IMR-90 (cell line): ENCODE measurements around the gene PTPRN2. TPM values are rescaled to one million over a fixed set of nuclear protein-coding genes. Genes with fewer than 3 reads are reported as not detected.

Source experiments
- ATAC-seq: fragments of 200-7000 bp; cut with Tn5 transposase; 2 replicates; pipeline ENCODE4 v1.9.1; 2020; ENCODE audit warnings: low read depth, mild to moderate bottlenecking, moderate library complexity
- BruUV-seq: library from RNA; stranded (reverse); fragments of 400-500 nt; replicated peaks from 2 replicates; lab custom pipeline; 2021; lab: Mats Ljungman, UMichigan
- CTCF ChIA-PET: fragments of 300-600 bp; formaldehyde crosslinking; extraction: SDS; loops from one replicate; lab custom pipeline; 2021; ENCODE audit warnings: antibody characterized with exemption; lab: Yijun Ruan, JAX
- POLR2A ChIA-PET: fragments of 300-600 bp; sonication (Branson Sonifier 250); formaldehyde crosslinking; loops from one replicate; lab custom pipeline; 2022; ENCODE audit warnings: antibody characterized with exemption; ENCODE audit not compliant: unreplicated experiment; lab: Charles Lee
- DNase-seq: peaks from one replicate; pipeline ENCODE4 v3.0.0; 2013
- H2AFZ ChIP-seq: replicated peaks from 2 replicates; pipeline ENCODE3; 2013; ENCODE audit warnings: low read length, mild to moderate bottlenecking; ENCODE audit not compliant: poor library complexity
- H2AK5ac ChIP-seq: 2 replicates; pipeline ENCODE4 v1.6.1; 2013; ENCODE audit warnings: low read depth, low read length, inconsistent platforms
- H2AK9ac ChIP-seq: replicated peaks from 2 replicates; pipeline ENCODE3; 2013; ENCODE audit warnings: mild to moderate bottlenecking, low read depth, low read length, moderate library complexity; ENCODE audit not compliant: poor library complexity
- H2BK120ac ChIP-seq: 2 replicates; pipeline ENCODE4 v1.6.1; 2013; ENCODE audit warnings: low read depth, low read length, inconsistent platforms
- H2BK15ac ChIP-seq: 3 replicates; pipeline ENCODE4 v1.6.1; 2013; ENCODE audit warnings: low read depth, low read length, inconsistent platforms
- H2BK20ac ChIP-seq: 2 replicates; pipeline ENCODE4 v1.6.1; 2013; ENCODE audit warnings: low read depth, mild to moderate bottlenecking, inconsistent platforms, low read length, moderate library complexity
- H2BK5ac ChIP-seq: 2 replicates; pipeline ENCODE4 v1.6.1; 2013; ENCODE audit warnings: mild to moderate bottlenecking, low read depth, low read length, inconsistent platforms; ENCODE audit not compliant: poor library complexity, severe bottlenecking
- H3K14ac ChIP-seq: replicated peaks from 2 replicates; pipeline ENCODE4 v1.6.1; 2013; ENCODE audit warnings: low read depth, low read length, inconsistent platforms
- H3K18ac ChIP-seq: 2 replicates; pipeline ENCODE4 v1.6.1; 2013; ENCODE audit warnings: low read depth, low read length, control low read depth
- H3K23ac ChIP-seq: 2 replicates; pipeline ENCODE4 v1.6.1; 2013; ENCODE audit warnings: low read depth, low read length, inconsistent platforms
- H3K27ac ChIP-seq: 2 replicates; pipeline ENCODE4 v1.5.1; 2013; ENCODE audit warnings: mild to moderate bottlenecking, control low read depth, low read length; ENCODE audit not compliant: insufficient read depth
- H3K27me3 ChIP-seq: 2 replicates; pipeline ENCODE4 v1.6.1; 2013; ENCODE audit warnings: low read length; ENCODE audit not compliant: control insufficient read depth, insufficient read depth
- H3K36me3 ChIP-seq: 2 replicates; pipeline ENCODE4 v1.6.1; 2013; ENCODE audit warnings: low read length, mixed read lengths; ENCODE audit not compliant: control insufficient read depth, insufficient read depth
- H3K4ac ChIP-seq: 2 replicates; pipeline ENCODE4 v1.6.1; 2013; ENCODE audit warnings: low read depth, low read length, inconsistent platforms
- H3K4me1 ChIP-seq: 2 replicates; pipeline ENCODE4 v1.6.1; 2013; ENCODE audit warnings: low read length, mixed read lengths; ENCODE audit not compliant: control insufficient read depth, insufficient read depth
- H3K4me2 ChIP-seq: 2 replicates; pipeline ENCODE4 v1.6.1; 2013; ENCODE audit warnings: low read depth, mild to moderate bottlenecking, control low read depth, low read length, moderate library complexity
- H3K4me3 ChIP-seq: 2 replicates; pipeline ENCODE4 v1.5.1; 2013; ENCODE audit warnings: low read depth, mild to moderate bottlenecking, control low read depth, low read length, moderate library complexity; ENCODE audit not compliant: insufficient read depth
- H3K56ac ChIP-seq: 2 replicates; pipeline ENCODE4 v1.6.1; 2013; ENCODE audit warnings: low read length, inconsistent platforms; ENCODE audit not compliant: insufficient read depth; ENCODE audit errors: extremely low read depth
- H3K79me1 ChIP-seq, 2 experiments: 2 replicates each; pipeline ENCODE4 v1.6.1; 2013; ENCODE audit warnings: low read length in 2 of 2, inconsistent platforms in 1 of 2, low read depth in 1 of 2
- H3K9ac ChIP-seq: 2 replicates; pipeline ENCODE4 v1.6.1; 2013; ENCODE audit warnings: low read depth, low read length, control low read depth
- H3K9me1 ChIP-seq: 2 replicates; pipeline ENCODE4 v1.6.1; 2013; ENCODE audit warnings: low read length, inconsistent platforms; ENCODE audit not compliant: insufficient read depth
- H3K9me3 ChIP-seq: 2 replicates; pipeline ENCODE4 v1.6.1; 2013; ENCODE audit warnings: low read length; ENCODE audit not compliant: control insufficient read depth, insufficient read depth
- H4K20me1 ChIP-seq: 2 replicates; pipeline ENCODE4 v1.6.1; 2013; ENCODE audit warnings: low read length, inconsistent platforms; ENCODE audit not compliant: insufficient read depth
- H4K5ac ChIP-seq: 2 replicates; pipeline ENCODE4 v1.6.1; 2013; ENCODE audit warnings: mild to moderate bottlenecking, low read depth, low read length, control low read depth
- H4K8ac ChIP-seq, 2 experiments: 2 replicates each; pipeline ENCODE4 v1.6.1; 2013; ENCODE audit warnings: low read depth in 2 of 2, low read length in 2 of 2, control low read depth in 1 of 2, inconsistent platforms in 1 of 2
- H4K91ac ChIP-seq: 2 replicates; pipeline ENCODE4 v1.6.1; 2013; ENCODE audit warnings: low read depth, low read length, inconsistent platforms; ENCODE audit not compliant: insufficient read depth
- BHLHE40 ChIP-seq: fragments of 150-350 bp; IDR thresholded peaks from 2 replicates; pipeline ENCODE4 v1.6.1; 2016; ENCODE audit warnings: mild to moderate bottlenecking, low read depth, low read length
- CEBPB ChIP-seq: IDR thresholded peaks from 2 replicates; pipeline ENCODE4 v1.6.1; 2012; ENCODE audit warnings: low read depth, low read length, improper control_type of control experiment
- FOS ChIP-seq: fragments of 150-350 bp; IDR thresholded peaks from 2 replicates; pipeline ENCODE4 v1.6.1; 2016; ENCODE audit warnings: low read depth, low read length
- MAFK ChIP-seq: IDR thresholded peaks from 2 replicates; pipeline ENCODE4 v1.6.1; 2012; ENCODE audit warnings: low read depth, low read length, improper control_type of control experiment
- MAZ ChIP-seq: IDR thresholded peaks from 2 replicates; pipeline ENCODE4 v1.6.1; 2012; ENCODE audit warnings: low read depth, mild to moderate bottlenecking, low read length, improper control_type of control experiment, moderate library complexity, borderline replicate concordance
- MXI1 ChIP-seq: IDR thresholded peaks from 2 replicates; pipeline ENCODE4 v1.6.1; 2012; ENCODE audit warnings: low read depth, mild to moderate bottlenecking, low read length, moderate library complexity, borderline replicate concordance
- NFE2L2 ChIP-seq: fragments of 150-350 bp; IDR thresholded peaks from 2 replicates; pipeline ENCODE4 v1.6.1; 2016; ENCODE audit warnings: low read depth, mild to moderate bottlenecking, low read length
- POLR2A ChIP-seq: IDR thresholded peaks from 2 replicates; pipeline ENCODE4 v1.6.1; 2012; ENCODE audit warnings: mild to moderate bottlenecking, low read depth, low read length
- RAD21 ChIP-seq: IDR thresholded peaks from 2 replicates; pipeline ENCODE4 v1.6.1; 2012; ENCODE audit warnings: low read length, improper control_type of control experiment
- RCOR1 ChIP-seq: IDR thresholded peaks from 2 replicates; pipeline ENCODE4 v1.6.1; 2012; ENCODE audit warnings: mild to moderate bottlenecking, low read length, improper control_type of control experiment; ENCODE audit not compliant: insufficient replicate concordance
- RFX5 ChIP-seq: IDR thresholded peaks from 2 replicates; pipeline ENCODE4 v1.8.0; 2012; ENCODE audit warnings: low read depth, mild to moderate bottlenecking, low read length, moderate library complexity
- WGBS, 2 experiments: methylation state at CpG; one replicate each; pipeline versions ENCODE4 v1.1.5 to v1.1.7; 2013; ENCODE audit warnings: missing lambda C conversion rate in 2 of 2; ENCODE audit not compliant: insufficient read length in 1 of 2; ENCODE audit errors: extremely low coverage in 2 of 2; 5-methylcytosine and 5-hydroxymethylcytosine counted together
- dilution Hi-C: fragments of 300-500 bp; cut with HindIII; formaldehyde crosslinking; loops from one replicate; pipeline ENCODE4 v1.14.3; 2018; ENCODE audit warnings: low sequenced_read_pairs; ENCODE audit not compliant: unreplicated experiment
- in situ Hi-C: fragments of 300-500 bp; cut with MboI; formaldehyde crosslinking; loops from 3 replicates; pipeline ENCODE4 v1.14.3; 2019; ENCODE audit warnings: low sequenced_read_pairs, inconsistent platforms, mixed read lengths
- intact Hi-C: fragments of 100-400 bp; cut with micrococcal nuclease; formaldehyde crosslinking; loops from 2 replicates; pipeline ENCODE4 v1.10.0; 2022
- polyA plus RNA-seq, 3 experiments: library from polyadenylated mRNA; depleted of rRNA; stranded (reverse); fragments of >200 nt; gene quantifications; 2 replicates each; pipeline ENCODE4 v1.2.3, GENCODE V29; 2012; ENCODE audit warnings: low replicate concordance in 1 of 3
- total RNA-seq: library from RNA; depleted of rRNA; stranded (reverse); fragments of >200 nt; gene quantifications from 2 replicates; pipeline ENCODE4 v1.2.3, GENCODE V29; 2012
- TF ChIP-seq, protein P1 (sequence below): fragments of 150-350 bp; IDR thresholded peaks from 2 replicates; pipeline ENCODE4 v1.6.1; 2016; ENCODE audit warnings: low read depth, mild to moderate bottlenecking, low read length, moderate library complexity, borderline replicate concordance
- TF ChIP-seq, protein P2 (sequence below): conservative IDR thresholded peaks from 2 replicates; pipeline ENCODE4 v1.5.1; 2012; ENCODE audit warnings: mild to moderate bottlenecking, low read depth, low read length, improper control_type of control experiment

PTPRN2 gene
- total and polyA plus RNA-seq, 2 of the 4 experiments (the other 2 are of a cell fraction): 0.03 TPM; not detected in 1

DNA sequence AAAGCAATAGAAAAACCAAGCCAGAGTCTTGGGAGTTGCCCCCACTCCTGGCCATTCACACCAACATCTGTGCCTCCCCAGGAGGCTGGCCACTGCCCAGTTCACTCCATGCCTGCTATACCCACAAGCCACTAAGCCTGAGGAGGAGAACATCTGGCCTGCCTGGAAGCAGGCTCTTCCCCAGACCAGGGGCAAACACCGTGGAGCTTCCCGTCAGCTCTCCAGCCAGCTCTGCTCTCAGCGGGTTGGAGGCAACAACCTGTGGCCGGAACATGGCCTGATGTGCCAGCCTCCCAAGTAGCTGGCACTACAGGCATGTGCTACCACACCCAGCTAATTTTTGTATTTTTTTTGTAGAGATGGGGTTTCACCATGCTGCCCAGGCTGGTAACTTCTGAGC lies 9.1 kb upstream of the PTPRN2 start:
- peaks cover 2% of the 10 kb centered on the region; the same call in 1 of the 2 replicates for H3K9me3 ChIP-seq
- DNase-seq (no peak), ATAC-seq (no peak)
- POLR2A ChIA-PET: no interaction called here
- in situ Hi-C loops (no loop called here), dilution Hi-C loops (no loop called here), intact Hi-C loops (no loop called here)
- no peak overlapping the region for H2BK15ac ChIP-seq
- H3K4ac ChIP-seq: no peak overlapping the region
- no peak overlapping the region for H2BK120ac ChIP-seq
- H2BK20ac ChIP-seq: no peak overlapping the region
- H3K18ac ChIP-seq: no peak overlapping the region
- H3K36me3 ChIP-seq: no peaks in the 10 kb centered on the region
- H3K4me1 ChIP-seq: no peaks in the 10 kb centered on the region
- no peak overlapping the region for H2AFZ ChIP-seq
- no peak overlapping the region for H3K9ac ChIP-seq
- H2BK5ac ChIP-seq: no peak overlapping the region
- no peak overlapping the region for H4K8ac ChIP-seq
- no peaks in the 10 kb centered on the region for H3K9me1 ChIP-seq
- H3K23ac ChIP-seq: no peak overlapping the region
- no peak overlapping the region for H3K14ac ChIP-seq
- TF ChIP-seq RAD21 (no peak), CEBPB (no peak), POLR2A (no peak), BHLHE40 (no peak), MXI1 (no peak), RCOR1 (no peak), RFX5 (no peak), FOS (no peak), MAFK (no peak), NFE2L2 (no peak), MAZ (no peak)
- TF ChIP-seq, protein P1, sequence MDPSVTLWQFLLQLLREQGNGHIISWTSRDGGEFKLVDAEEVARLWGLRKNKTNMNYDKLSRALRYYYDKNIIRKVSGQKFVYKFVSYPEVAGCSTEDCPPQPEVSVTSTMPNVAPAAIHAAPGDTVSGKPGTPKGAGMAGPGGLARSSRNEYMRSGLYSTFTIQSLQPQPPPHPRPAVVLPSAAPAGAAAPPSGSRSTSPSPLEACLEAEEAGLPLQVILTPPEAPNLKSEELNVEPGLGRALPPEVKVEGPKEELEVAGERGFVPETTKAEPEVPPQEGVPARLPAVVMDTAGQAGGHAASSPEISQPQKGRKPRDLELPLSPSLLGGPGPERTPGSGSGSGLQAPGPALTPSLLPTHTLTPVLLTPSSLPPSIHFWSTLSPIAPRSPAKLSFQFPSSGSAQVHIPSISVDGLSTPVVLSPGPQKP: no peak
- TF ChIP-seq, protein P2, sequence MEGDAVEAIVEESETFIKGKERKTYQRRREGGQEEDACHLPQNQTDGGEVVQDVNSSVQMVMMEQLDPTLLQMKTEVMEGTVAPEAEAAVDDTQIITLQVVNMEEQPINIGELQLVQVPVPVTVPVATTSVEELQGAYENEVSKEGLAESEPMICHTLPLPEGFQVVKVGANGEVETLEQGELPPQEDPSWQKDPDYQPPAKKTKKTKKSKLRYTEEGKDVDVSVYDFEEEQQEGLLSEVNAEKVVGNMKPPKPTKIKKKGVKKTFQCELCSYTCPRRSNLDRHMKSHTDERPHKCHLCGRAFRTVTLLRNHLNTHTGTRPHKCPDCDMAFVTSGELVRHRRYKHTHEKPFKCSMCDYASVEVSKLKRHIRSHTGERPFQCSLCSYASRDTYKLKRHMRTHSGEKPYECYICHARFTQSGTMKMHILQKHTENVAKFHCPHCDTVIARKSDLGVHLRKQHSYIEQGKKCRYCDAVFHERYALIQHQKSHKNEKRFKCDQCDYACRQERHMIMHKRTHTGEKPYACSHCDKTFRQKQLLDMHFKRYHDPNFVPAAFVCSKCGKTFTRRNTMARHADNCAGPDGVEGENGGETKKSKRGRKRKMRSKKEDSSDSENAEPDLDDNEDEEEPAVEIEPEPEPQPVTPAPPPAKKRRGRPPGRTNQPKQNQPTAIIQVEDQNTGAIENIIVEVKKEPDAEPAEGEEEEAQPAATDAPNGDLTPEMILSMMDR: no peak
- no peak overlapping the region for H3K27ac ChIP-seq
- H3K56ac ChIP-seq: no peak overlapping the region
- H4K91ac ChIP-seq: no peak overlapping the region
- no peak overlapping the region for H2AK5ac ChIP-seq
- no peak overlapping the region for H4K5ac ChIP-seq
- no CpG with 5 or more reads among the region's 4 CpGs for WGBS, 2 experiments
- no peak overlapping the region for H2AK9ac ChIP-seq
- no peak overlapping the region for H3K4me2 ChIP-seq
- no peaks in the 10 kb centered on the region for H3K79me1 ChIP-seq
- no peaks in the 10 kb centered on the region for H4K20me1 ChIP-seq
- CTCF ChIA-PET: no interaction called here
- no peaks in the 10 kb centered on the region for H3K27me3 ChIP-seq
- no TSS peak for BruUV-seq
- no peak overlapping the region for H3K4me3 ChIP-seq
